GM12801 (cell line): ENCODE measurements around the gene SLX9.

ENCODE experiments used
- TF ChIP-seq, protein P1 (sequence below): IDR thresholded peaks from one replicate; pipeline ENCODE4 v1.5.1; 2011; ENCODE audit warnings: control low read depth; ENCODE audit not compliant: insufficient read length; ENCODE audit errors: extremely low read depth

Gene SLX9

DNA sequence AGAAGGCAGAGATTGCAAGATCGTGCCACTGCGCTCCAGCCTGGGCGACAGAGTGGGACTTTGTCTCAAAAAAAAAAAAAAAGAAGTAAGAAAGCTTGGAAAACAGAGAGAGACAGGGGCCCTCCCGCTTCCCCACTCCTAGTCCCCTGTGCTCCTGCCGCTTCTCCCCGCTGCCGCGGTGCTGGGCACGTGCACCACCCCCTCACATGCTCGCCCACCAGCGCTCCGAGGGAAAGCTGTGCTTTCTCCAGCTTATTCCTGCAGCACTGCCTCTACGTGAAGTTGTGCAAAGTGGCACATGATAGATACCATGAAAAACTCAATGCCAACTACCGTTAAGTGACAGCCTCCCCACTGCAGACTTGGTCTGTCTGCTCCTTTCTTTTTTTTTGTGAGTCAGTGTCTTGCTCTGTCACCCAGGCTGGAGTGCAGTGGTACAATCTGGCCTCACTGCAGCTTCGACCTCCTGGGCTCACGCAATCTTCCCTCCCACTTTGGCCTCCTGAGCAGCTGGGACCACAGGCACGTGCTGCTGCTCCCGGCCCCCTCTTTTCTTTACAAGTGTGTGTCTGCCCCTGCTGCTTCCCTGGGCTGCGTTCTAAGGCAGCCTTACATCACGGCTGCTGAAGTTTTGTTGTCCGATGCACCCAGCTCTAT lies 15.4 kb downstream of the SLX9 start:
- TF ChIP-seq, protein P1, sequence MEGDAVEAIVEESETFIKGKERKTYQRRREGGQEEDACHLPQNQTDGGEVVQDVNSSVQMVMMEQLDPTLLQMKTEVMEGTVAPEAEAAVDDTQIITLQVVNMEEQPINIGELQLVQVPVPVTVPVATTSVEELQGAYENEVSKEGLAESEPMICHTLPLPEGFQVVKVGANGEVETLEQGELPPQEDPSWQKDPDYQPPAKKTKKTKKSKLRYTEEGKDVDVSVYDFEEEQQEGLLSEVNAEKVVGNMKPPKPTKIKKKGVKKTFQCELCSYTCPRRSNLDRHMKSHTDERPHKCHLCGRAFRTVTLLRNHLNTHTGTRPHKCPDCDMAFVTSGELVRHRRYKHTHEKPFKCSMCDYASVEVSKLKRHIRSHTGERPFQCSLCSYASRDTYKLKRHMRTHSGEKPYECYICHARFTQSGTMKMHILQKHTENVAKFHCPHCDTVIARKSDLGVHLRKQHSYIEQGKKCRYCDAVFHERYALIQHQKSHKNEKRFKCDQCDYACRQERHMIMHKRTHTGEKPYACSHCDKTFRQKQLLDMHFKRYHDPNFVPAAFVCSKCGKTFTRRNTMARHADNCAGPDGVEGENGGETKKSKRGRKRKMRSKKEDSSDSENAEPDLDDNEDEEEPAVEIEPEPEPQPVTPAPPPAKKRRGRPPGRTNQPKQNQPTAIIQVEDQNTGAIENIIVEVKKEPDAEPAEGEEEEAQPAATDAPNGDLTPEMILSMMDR = no peak

DNA sequence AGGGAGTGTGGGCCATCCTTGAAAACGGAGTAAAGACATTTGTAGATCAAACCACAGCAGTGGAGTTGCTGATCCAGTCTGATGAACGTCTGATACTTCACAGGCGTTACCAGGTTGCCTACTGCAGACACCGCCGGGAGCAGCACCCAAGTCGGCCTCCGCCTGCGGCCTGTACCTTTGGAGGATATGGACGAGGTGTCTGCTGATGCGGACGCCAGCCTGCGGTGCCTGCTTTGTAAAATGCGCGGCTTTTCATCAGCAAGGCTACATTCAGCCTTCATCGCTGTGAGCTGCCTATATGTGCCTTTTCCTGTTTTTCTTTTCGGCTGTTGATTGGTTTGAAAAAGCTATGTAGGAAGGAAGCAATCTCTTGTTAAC lies 16.0 kb downstream of the SLX9 start:
- TF ChIP-seq, protein P1 = no peak

DNA sequence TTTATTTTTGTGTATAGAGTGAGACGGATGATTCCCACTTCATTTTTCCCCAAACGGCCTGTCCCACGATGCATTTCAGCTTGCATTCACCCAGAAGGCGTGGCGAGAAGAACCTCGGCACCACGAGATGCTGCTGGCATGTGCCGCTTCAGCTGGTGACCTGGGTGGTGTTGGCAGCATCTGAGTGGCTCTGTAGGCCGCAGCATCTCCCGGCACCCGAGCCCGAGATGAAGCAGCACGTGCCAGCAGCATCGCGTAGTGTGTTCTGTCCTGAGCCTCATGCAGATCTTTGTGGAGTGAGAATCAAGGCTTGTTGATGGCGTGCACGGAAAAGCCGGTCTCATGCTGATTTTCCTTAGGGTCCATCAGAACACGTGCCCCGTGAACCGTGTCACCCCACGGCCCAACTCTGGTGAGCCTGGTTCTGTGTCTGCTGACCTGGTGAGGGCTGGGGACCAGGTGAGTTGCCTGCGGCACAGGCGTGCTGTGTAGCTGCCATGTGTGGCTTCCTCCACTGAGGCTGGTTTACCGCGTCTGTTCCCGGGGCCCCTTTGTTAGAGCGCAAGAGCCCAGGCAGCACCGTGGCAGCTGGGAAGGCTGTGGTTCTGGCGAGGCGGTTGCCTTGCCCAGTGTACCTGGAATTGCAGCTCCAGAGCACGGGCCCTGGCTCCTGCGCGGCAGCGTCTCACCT lies 16.7 kb downstream of the SLX9 start:
- TF ChIP-seq, protein P1 = no peak

DNA sequence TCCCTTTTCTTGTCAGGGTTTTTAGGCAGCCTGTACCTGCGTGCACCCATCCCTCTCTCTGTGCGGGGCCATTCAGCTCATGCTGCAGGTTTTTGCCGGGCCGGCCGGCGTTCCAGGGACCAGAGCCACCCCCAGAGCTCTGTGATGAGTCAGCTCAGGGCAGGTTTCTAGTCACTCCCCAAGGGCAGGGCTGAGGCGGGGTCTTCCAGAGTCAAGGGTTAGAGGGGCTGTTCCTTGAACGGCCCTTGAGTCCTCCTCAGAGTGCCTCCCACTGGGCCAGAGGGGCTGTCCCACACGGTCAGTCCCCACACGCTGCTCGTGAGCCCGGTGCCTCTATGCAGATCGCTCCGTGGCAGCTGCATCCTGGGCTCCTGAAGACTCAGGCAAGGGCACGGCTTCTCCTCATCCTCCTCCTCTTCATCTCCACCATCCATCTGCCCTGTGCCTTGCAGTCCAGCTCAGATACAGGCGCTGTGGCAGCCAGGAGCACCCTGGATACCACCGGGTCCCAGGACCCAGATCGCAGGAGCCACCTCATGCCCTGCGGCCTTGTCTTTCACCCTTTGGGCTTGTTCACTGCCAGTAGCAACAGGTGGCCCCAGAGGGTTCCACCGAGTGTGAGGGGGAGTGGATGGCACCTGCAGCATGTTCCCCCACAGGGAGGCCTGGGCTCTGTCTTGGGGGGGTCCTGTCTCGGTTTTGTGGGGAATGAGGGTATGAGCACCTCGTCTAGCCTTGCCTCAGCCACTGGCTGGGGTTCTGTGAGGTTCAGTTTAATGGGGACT lies 17.4 kb downstream of the SLX9 start:
- TF ChIP-seq, protein P1 = no peak

DNA sequence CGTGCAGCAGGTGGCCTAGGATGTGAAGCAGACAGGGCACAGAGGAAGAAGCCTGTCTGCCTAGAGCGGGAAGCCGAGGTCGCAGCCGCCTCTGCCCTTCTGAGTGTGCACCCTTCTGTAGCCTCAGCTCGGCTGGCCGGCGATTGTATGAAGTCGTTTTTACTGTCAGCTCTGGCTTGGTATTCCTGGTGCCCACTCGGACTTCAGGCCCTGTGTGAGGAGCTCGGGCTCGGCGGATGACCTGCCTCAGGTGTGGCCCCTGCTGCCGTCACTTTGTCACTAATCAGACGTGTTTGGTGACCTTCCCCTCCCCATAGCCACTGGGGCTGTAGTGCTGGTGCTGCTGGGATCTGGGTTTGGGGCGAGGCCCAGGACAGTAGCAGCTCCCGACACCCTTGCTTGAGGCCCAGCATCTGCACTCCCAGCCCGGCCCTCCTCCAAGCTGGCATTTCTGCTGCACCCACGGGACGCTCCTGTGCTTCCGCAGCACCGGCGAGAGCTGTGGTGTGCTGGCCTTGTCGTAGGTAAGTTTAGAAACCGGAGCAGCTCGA lies 18.1 kb downstream of the SLX9 start:
- TF ChIP-seq, protein P1 = no peak

DNA sequence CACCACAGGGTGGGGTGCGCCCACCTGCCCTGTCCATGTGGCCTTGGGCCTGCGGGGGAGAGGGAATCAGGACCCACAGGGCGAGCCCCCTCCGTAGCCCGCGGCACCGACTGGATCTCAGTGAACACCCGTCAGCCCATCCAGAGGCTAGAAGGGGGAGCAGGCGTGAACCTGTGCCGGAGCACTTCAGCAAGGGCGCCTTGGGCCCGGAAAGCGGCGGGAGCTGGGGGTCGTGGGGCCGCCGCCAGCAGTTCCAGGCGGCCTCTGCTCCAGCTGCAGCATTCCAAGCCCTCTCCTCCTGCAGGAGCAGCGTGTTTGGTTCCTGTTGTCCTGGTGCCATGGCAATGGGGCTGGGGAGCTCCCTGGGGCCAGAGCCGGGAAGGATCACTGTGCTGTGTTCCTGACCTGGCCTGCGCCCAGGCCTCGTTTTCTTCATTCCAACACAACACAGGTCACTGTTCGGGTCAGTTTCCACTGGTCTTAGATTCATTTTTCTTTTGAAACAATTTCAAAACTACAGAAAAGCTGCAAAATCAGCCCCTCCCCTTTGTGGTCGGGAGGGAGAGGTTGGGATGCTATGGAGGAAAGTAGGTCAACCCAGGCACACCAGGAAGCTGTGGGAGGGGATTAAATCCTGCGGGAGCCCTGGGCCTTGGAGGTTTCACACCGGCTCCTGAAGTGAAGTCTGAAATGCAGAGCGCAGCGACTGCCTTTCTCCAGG lies 18.8 kb downstream of the SLX9 start:
- TF ChIP-seq, protein P1 = no peak
